ENCODE measurements around the gene NXPH1. TPM values are rescaled to one million over a fixed set of nuclear protein-coding genes. Genes with fewer than 3 reads are reported as not detected.

The NXPH1 gene
- total and polyA plus RNA-seq, 9 donors, result 0.05 to 0.12 TPM; not detected in 7

DNA sequence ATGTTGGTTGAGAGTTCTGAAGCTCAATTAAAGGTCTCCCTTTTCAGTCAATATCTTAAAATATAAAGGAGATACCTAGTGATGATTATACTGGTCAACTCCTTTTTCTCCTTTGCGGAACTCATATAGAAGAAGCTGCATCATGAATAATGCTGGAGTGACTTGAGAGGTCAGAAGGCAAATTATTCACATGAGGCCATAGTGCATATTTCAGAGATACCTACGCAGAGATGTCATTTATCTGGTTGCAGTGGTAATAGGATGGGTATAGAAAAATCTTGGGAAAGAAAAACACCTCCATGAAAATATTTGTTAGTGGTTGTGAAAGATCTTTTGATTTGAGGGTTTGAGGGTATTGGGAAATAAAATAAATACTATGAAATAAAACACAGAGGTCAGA lies 47.7 kb downstream of the NXPH1 start:
- no peaks in the 10 kb centered on the region for H3K4me1 ChIP-seq (ENCODE audit: insufficient read depth)
- TF ChIP-seq POLR2A (IDR thresholded peaks at IDR 0.05) (no peak), EP300 (IDR thresholded peaks at IDR 0.05) (no peak)
- TF ChIP-seq, protein P1, sequence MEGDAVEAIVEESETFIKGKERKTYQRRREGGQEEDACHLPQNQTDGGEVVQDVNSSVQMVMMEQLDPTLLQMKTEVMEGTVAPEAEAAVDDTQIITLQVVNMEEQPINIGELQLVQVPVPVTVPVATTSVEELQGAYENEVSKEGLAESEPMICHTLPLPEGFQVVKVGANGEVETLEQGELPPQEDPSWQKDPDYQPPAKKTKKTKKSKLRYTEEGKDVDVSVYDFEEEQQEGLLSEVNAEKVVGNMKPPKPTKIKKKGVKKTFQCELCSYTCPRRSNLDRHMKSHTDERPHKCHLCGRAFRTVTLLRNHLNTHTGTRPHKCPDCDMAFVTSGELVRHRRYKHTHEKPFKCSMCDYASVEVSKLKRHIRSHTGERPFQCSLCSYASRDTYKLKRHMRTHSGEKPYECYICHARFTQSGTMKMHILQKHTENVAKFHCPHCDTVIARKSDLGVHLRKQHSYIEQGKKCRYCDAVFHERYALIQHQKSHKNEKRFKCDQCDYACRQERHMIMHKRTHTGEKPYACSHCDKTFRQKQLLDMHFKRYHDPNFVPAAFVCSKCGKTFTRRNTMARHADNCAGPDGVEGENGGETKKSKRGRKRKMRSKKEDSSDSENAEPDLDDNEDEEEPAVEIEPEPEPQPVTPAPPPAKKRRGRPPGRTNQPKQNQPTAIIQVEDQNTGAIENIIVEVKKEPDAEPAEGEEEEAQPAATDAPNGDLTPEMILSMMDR (IDR thresholded peaks at IDR 0.05), result no peak
- no peaks in the 10 kb centered on the region for H3K27me3 ChIP-seq
- DNase-seq, result no peak
- intact Hi-C loops (cut with DNase I), result no loop called here
- WGBS, 3 donors, result 50 to 59% (median 51%) methylated on average over 2 of the region's 2 CpGs
- no peak overlapping the region for H3K27ac ChIP-seq
- H3K9me3 ChIP-seq, result no peaks in the 10 kb centered on the region
- H3K36me3 ChIP-seq, result no peaks in the 10 kb centered on the region
- H3K4me3 ChIP-seq, result no peak overlapping the region

DNA sequence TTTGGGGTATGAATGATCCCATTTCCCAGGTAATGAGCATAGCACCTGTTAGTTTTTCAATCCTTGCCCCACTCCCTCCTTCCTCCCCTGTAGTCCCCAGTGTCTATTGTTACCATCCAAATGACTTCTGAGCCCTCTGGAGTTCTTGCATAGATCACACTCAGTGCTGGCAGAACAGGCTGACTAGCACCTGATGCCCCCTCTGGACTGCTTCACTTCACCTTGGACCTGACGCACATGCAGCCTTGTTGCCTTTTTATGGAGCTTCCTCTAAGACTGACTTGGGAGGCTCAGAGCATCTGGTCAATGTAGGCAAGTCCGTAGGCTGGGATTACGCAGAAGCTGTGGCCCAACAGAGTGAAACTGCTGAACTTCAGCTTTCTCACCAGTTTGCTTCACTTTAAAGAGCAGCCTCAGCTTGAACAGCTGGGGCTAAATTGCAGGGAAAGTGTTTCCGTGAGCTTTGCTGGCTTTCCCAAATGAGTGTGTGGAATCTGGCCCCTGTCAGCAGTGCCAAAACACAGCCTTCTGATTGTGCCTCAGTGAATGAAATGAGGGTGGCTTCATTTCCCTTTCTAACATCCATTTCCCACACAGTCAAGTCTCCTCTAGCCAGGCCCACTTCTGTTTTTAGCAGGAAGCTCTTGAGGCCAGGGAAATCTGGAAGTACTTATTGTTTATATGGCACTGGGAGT lies 48.5 kb downstream of the NXPH1 start:
- 42 to 60% (median 54%) methylated on average over 4 of the region's 4 CpGs for WGBS, 3 donors
- DNase-seq, result no peak

DNA sequence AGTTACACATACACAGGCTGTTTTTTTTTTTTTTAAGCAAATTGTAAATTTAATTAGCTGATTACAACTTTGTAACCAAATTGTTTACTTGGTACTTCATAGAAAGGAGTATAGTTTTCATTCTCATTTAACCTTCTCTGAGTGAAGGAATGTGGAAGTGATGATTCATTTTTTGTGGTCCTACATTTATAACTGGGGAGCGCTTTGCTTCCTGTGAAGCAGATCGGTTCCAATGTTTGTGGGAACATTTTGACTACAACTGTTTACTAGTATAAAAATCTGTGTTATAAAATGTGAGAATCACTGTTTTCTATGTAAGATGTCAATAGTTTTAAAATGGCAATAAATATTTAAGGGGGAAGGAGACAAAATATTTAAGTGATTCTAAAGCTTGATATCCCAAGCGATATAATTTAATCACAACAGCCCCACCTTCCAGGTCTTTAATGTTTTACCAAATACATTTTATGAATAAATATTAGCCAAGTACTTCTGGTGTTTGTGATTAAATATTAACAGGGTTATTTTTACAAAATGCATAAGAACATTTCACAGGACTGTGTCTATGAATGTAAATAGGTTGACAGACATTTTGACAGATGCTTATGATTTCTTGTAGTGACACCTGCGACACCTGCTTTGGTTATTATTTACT lies 57.1 kb downstream of the NXPH1 start:
- no peaks in the 10 kb centered on the region for H3K9me3 ChIP-seq
- no peaks in the 10 kb centered on the region for H3K4me1 ChIP-seq (ENCODE audit: insufficient read depth)
- WGBS, 3 donors, result 74 to 84% (median 74%) methylated on average over 4 of the region's 4 CpGs
- TF ChIP-seq EP300 (IDR thresholded peaks at IDR 0.05) (no peak), POLR2A (IDR thresholded peaks at IDR 0.05) (no peak)
- TF ChIP-seq, protein P1 (IDR thresholded peaks at IDR 0.05), result no peak
- no peak overlapping the region for H3K27ac ChIP-seq
- no peak overlapping the region for H3K4me3 ChIP-seq
- DNase-seq, result no peak
- intact Hi-C loops (cut with DNase I), result no loop called here
- no peaks in the 10 kb centered on the region for H3K36me3 ChIP-seq
- no peaks in the 10 kb centered on the region for H3K27me3 ChIP-seq

More for the DNA sequence above, 48.5 kb downstream of the NXPH1 start:
- Histone ChIP-seq H3K9me3 (no peaks in the 10 kb centered on the region), H3K4me3 (no peak overlapping the region), H3K27me3 (no peaks in the 10 kb centered on the region), H3K27ac (no peak overlapping the region), H3K4me1 (ENCODE audit: insufficient read depth) (no peaks in the 10 kb centered on the region), H3K36me3 (no peaks in the 10 kb centered on the region)
- intact Hi-C loops (cut with DNase I), result no loop called here
- TF ChIP-seq, protein P1 (IDR thresholded peaks at IDR 0.05), result no peak
- no peak for TF ChIP-seq POLR2A (IDR thresholded peaks at IDR 0.05)
- no peak for TF ChIP-seq EP300 (IDR thresholded peaks at IDR 0.05)

DNA sequence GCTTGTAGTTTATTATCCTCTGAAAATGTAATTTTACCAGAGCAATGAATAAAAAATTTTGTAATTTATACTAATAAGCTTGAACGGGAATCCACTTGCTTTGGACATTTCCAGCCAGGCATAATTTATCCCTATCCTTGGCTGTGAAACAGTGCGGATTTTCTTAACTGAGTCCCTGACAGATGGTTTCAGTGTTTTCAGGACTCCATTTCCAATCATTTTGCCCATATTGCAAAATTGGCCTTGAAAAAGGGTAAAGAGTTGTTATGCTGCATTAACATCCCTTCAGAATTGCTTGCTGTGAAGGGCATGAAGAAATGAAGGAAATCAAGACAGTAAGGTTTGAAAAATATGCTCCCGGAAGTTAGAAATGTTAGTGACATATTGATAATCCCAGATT lies 57.7 kb downstream of the NXPH1 start:
- Histone ChIP-seq H3K4me3 (no peak overlapping the region), H3K27ac (no peak overlapping the region), H3K27me3 (no peaks in the 10 kb centered on the region), H3K36me3 (no peaks in the 10 kb centered on the region), H3K9me3 (no peaks in the 10 kb centered on the region), H3K4me1 (ENCODE audit: insufficient read depth) (no peaks in the 10 kb centered on the region)
- intact Hi-C loops (cut with DNase I), result no loop called here
- WGBS, 3 donors, result 73 to 83% (median 75%) methylated on average over 3 of the region's 3 CpGs
- DNase-seq, result no peak
- TF ChIP-seq EP300 (IDR thresholded peaks at IDR 0.05) (no peak), POLR2A (IDR thresholded peaks at IDR 0.05) (no peak)
- TF ChIP-seq, protein P1 (IDR thresholded peaks at IDR 0.05), result no peak

Data from ovary (tissue), 9 donors.